HG03025 (cell line): Measurements from ENCODE around the gene INPP4A.
"Not testable (repeated sequence)": the region's sequence is repeated elsewhere in the genome, so short reads cannot be mapped to it uniquely, and the experiment has no call there.

Experiments
- ATAC-seq: cut with Tn5 transposase; IDR thresholded peaks from one replicate; pipeline ENCODE4 v1.9.1; 2021; ENCODE audit warnings: mild to moderate bottlenecking, moderate library complexity; ENCODE audit not compliant: unreplicated experiment, low FRiP score

INPP4A gene

GRCh38 chr2:98435670-98436069 lies 9.0 kb upstream of the INPP4A start:
- ATAC-seq = not testable (repeated sequence)

GRCh38 chr2:98436734-98437133 lies 7.9 kb upstream of the INPP4A start:
- ATAC-seq = no peak

- ATAC-seq = no peak
Observed at GRCh38 chr2:98438190-98439133, 6.2 kb upstream of the INPP4A start.

GRCh38 chr2:98441706-98442450 lies 2.8 kb upstream of the INPP4A start:
- ATAC-seq = no peak

GRCh38 chr2:98442488-98442887 lies 2.2 kb upstream of the INPP4A start:
- no peak for ATAC-seq

- ATAC-seq = peak; percentile 36
Observed at GRCh38 chr2:98445177-98445682, 572 bp downstream of the INPP4A start.

GRCh38 chr2:98445683-98446581 lies 1.3 kb downstream of the INPP4A start:
- no peak for ATAC-seq

GRCh38 chr2:98446850-98447249 lies 2.2 kb downstream of the INPP4A start:
- ATAC-seq = no peak

GRCh38 chr2:98448441-98449145 lies 3.9 kb downstream of the INPP4A start:
- ATAC-seq = no peak

- ATAC-seq = no peak
Observed at GRCh38 chr2:98452396-98453027, 7.9 kb downstream of the INPP4A start.

- no peak for ATAC-seq
Observed at GRCh38 chr2:98453083-98453482, 8.4 kb downstream of the INPP4A start.

GRCh38 chr2:98453531-98453930 lies 8.9 kb downstream of the INPP4A start:
- no peak for ATAC-seq

GRCh38 chr2:98454073-98454472 lies 9.4 kb downstream of the INPP4A start:
- ATAC-seq = no peak

- ATAC-seq = no peak
Observed at GRCh38 chr2:98454500-98455235, 10.0 kb downstream of the INPP4A start.

- no peak for ATAC-seq
Observed at GRCh38 chr2:98455494-98455976, 10.9 kb downstream of the INPP4A start.

- ATAC-seq = no peak
Observed at GRCh38 chr2:98457045-98457696, 12.5 kb downstream of the INPP4A start.

GRCh38 chr2:98458207-98458606 lies 13.5 kb downstream of the INPP4A start:
- ATAC-seq = no peak
